Eye (tissue), 1 donor: ENCODE results near the gene SUPT7L.
"Not testable (repeated sequence)": the region's sequence is repeated elsewhere in the genome, so short reads cannot be mapped to it uniquely, and the experiment has no call there.

Experiments used
- DNase-seq: peaks from one replicate; pipeline ENCODE4 v3.0.0-alpha.2; 2015

SUPT7L gene

DNA sequence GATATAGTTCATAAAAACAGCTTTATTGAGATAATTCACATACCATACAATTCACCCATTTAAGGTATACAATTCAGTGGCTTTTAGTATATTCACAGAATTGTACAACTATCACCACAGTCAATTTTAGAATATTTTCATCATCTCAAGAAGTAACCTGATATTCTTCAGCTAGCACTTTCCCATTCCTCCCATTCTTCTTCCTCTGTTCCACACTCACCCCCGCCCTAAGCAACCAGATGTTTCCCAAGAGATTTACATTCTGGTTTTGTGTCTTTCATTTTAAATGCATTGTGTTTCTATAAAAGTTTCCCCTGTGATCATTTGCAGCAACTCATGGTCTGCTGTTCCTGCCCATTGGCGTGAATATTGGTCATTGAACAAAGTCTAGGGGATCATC is 29.1 kb downstream of the SUPT7L start:
- no peak for DNase-seq

DNA sequence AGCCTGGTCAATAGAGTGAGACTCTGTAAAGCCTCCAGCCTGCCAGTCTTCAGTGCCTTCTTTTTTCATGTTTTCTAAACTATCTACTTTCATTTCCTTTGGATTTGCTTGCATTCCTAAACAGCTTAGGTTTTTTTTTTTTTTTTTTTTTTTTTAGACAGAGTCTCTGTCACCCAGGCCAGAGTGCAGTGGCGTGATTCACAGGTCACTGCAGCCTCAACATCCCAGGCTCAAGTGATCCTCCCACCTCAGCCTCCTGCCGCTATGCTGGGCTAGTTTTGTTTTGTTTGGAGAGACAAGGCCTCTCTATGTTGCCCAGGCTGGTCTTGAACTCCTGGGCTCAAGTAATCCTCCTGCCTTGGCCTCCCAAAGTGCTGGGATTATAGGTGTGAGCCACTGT is 33.2 kb downstream of the SUPT7L start:
- not testable (repeated sequence) for DNase-seq

DNA sequence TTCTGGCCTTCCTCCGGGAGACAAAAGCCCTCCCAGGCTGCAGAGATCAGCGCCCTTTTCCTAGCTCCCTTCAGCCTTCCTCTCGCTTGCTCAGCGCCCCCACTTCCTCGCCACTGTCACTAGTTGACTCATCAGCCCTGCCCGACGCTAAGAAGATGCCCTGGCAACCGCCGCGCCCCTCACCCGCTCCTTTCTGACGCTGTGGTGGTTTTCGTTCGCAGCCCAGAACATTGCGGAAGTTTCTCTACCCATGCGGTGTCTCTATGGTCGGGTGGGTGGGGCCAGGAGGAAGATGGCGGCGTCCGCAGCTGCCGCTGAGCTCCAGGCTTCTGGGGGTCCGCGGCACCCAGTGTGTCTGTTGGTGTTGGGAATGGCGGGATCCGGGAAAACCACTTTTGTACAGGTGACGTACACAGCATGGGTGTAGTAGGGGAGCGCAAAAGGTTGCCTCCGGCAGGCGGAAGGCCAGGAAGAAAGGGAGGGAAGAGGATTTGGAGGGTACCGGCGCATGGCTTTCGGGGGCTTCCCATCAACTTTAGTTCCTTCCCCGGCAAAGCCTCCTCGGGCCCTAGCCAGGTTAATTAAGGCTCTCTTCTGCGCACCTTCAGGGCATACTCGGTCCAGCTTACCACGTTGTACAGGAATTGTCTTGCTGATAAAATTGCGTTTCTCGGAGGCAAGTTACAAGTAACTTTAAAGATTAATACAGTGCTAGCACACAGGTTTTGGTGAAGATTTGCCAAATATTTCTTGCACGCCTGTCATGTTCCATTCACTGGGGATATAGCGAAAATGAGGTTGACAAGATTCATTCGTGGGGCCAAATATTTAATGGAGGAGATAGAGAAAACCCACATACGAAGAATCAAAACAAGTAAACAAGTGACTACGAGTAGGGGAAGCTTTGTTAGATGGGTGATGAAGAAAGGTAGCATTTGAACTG is 34.4 kb downstream of the SUPT7L start, which contains the start of the genes CCDC121 and GPN1:
Gene CCDC121 (minus strand): TSS at position 246 of the 943 bp plus-strand sequence. CDS start 1,213 bp downstream, outside the sequence.
Gene GPN1 (plus strand): TSS at position 284 of the 943 bp plus-strand sequence. CDS start 9 bp downstream, at position 293.
- peak; percentile 95 for DNase-seq

DNA sequence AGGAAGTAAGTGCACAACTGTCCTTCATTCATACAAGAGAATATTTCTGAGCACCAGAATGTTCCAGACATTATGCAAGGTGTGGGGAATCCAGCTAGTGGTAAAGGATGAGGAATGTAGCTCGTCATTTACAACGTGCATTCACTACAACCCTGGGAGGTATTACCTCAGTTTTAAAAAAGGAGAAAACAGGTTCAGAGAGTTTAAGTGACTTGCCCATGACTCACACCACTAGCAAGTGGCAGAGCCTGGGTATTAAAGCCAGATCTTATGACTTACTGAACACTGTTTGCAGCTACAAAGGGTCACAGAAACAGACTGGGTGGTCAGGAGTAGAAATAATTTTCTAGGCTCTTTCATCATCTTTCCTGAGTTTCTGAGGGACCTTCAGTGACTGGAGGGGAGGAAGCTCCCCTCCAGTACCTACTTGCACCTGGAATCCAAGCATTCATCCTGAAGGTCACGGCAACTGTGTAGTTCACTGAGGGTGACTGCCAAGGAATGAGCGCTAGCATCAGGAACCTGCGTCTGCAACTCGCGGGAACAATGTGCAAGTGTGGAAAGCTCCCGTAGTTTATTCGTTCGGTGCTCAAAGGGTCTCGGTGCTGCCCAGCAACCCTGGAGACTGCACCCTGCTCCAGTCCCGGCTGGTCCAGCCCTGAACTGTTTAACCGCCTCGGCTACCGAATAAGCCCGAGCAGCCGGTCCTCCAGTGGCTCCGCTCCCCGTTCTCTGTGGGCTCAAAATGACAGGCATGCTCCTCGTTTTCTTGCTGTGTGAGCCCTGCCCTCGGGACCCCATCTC is 35.2 kb downstream of the SUPT7L start:
- DNase-seq: peak; percentile 42

DNA sequence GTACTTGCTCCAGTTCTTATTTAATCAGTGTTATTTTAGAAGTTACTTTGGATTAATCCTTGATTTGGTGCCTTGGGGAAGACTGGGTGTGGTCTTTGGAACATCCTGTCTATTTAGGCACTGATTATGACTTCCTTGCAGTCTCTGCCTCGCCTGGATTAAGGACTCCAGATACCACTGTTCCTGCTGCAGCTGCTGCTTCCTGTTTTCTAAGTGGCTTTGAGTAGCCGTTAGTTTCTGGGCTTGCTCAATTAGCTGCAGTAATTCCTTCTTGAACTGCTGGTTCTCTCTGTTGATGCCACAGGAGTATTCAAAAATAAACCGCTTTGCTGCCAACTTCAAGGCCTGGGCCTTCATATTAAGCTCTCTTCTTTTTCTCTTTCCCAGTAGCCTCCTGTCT is 36.5 kb downstream of the SUPT7L start:
- DNase-seq: not testable (repeated sequence)

DNA sequence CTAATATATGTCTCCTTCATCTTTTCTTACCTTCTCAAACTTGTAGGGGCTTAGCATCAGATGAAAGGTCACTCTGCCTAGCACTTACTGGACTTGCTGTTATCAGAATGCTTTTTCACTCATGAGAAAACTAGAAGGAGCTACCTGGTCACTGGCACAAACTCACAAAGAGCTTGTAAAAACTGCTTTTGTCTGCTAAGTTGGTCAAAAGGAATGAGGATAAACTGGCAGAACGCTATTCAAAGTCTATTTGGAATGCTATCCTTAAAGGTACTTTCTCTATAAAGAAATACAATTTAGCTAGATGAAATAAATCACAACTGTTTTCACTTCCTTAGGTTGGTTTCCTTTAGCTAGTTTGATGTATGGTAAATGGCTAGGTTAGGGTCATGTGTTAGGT is 37.1 kb downstream of the SUPT7L start:
- DNase-seq: not testable (repeated sequence)

DNA sequence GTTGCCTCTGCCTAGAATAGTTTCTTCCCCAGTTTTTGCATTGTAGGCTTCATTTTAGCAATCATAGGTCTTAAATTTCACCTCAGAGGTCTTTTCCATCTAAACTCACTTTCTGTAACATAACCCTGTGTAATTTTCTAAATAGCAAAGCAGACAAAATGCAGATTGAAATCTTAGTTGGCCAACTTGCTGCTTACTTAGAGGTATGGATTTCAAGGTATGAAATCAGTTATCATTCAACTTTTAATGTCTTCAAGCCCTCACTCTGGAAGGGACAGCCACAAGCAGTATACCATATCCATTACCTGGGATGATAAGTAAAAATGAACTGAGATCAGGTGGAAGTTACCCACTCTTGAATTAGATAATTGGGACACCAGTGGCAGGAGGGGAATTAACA is 38.5 kb downstream of the SUPT7L start:
- DNase-seq: no peak

DNA sequence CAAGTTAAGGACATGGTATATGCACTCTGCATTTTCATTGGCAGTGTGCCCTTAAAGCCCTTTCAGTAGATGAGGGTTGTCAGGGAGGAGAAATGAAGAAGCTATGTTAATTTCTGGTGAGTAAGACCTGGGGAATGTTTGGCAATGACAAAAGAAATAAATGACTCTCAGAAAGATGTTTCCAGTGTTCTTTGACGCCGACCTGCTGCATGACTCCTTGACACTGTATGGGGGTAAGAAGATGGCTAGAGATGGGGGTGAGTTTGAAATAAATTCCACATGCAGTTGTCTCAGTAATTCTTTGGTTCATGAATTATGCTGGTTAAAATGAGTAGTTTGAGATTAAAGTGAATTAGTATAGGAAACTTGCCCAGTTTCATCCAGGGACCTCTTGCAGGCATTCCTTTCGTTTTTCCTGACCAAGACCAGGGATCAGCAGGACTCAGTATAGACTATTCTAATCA is 40.5 kb downstream of the SUPT7L start:
- no peak for DNase-seq

DNA sequence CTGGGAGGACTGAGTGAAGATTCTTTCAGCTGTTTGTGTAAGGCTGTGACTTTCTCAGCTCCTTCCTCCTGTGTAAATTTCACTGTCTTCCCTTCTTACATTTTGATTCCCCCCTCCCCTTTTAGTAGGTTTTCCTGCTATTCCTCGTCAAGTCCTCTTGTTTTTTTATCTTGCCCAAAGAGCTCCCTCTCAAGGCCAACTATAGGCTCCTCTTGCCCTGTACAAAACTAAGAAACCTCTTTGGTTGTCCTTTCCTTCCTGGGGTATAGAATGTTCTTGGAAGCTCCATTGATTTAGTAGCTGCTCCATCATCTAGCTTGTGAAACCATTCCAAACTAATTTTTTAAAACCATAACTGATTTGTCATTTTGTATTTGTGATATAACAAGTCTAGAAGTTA is 41.9 kb downstream of the SUPT7L start:
- DNase-seq: no peak

DNA sequence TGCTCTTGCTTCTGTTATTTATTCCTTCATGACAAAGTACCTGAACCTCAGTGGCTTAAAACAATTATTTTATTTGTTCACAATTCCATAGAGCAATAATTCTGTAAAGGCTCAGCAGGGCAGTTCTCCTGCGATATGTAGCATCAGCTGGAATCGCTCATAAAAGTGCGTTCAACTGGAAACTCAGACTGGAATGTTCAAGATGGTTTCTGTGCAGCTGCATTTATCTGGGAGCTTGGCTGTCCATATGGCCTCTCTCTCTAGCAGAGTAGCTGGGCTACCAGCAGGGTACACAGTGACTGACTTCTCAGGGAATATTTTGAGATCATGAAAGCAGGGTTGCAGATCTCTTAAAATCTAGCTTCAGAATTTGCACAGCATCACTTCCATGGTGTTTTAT is 48.1 kb downstream of the SUPT7L start:
- DNase-seq: peak; percentile 66

DNA sequence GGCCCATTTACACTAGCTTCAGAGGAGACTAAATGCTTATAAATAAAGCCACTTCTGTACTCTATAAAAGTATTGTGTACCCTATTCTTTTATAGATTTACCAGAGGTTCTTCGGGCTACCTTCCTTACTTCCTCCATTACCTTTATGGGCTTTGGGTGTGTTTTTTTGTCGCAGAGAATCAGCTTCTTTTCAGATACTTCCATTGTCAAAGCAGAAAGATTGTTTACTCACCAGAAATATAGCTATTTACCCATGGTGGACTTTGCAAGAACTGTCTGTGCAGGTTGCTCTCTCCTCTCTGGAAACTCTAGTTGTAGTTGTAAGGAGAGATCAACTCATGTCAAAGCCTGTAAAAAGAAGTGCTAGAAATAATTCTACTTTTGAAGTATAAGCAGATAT is 49.4 kb downstream of the SUPT7L start:
- no peak for DNase-seq

DNA sequence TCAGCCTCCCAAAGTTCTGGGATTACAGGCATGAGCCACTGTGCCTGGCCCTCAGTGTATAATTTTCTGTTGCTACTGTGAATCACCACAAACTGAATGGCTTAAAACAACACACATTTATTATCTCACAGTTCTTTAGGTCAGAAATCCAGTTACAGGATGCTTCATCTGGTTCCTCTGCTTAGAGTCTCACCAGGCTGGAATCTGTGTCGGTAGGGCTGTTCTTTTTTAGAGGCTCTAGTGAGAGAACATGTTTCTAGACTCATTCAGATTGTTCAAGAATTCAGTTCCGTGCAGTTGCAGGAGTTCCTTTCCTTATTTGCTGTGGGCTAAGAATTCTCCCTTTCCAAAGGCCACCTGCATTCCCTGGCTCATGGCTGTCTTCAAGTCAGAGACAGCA is 56.8 kb downstream of the SUPT7L start:
- no peak for DNase-seq
